ENCODE results near the gene PCYT2. TPM values are rescaled to one million over a fixed set of nuclear protein-coding genes. Genes with fewer than 3 reads are reported as not detected.
A peak's percentile ranks its signal among the peaks of the same experiment; 100 is the strongest.

The PCYT2 gene
- total RNA-seq, 1 experiment from 2014 or later, result 51.5 TPM

DNA sequence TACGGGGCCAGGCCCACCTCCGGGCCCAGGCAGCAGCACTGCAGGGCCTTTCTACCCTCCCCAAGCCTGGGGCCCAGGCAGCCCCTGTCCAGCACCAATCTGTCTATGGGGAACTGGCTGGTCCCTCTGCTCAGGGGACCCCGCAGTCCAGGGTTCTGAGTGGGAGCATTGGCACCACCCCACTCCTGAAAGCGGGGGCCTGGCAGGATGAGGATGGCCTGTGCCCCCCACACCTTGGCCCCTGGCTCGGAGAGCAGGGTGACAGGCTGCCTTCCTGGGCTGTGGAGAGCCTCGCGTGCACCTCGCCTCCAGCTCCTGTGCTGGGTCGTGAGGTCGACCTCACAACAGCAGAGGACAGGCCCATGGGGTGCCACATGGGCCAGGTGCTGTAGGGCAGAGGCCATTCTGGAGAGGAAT, 7.8 kb downstream of the PCYT2 start:
- Histone ChIP-seq H4K20me1 (ENCODE audit: insufficient read depth) (no peaks in the 10 kb centered on the region), H3K4me3 (replicated peaks in 1 of 2; ENCODE audit: low read depth in 1 of 2, low read length in 2 of 2) (no peak overlapping the region), H3K36me3 (ENCODE audit: control insufficient read depth in 1 of 2, insufficient read depth in 2 of 2, low read length in 2 of 2) (peaks cover 0 to 25% of the 10 kb centered on the region in 2 experiments; a peak in 2 of 4 replicates), H3K9ac (ENCODE audit: low read length) (no peak overlapping the region), H3K27ac (ENCODE audit: low read depth, low read length) (peak overlapping the region; percentile 0; the same call in 1 of the 2 replicates), H3K27me3 (ENCODE audit: insufficient read depth, low read length) (no peaks in the 10 kb centered on the region), H3K9me3 (ENCODE audit: control insufficient read depth in 1 of 2, insufficient read depth in 1 of 2, low read depth in 1 of 2, low read length in 2 of 2) (no peaks in the 10 kb centered on the region), H2AFZ (ENCODE audit: low read depth, low read length, poor library complexity, severe bottlenecking) (no peak overlapping the region), H3K4me2 (ENCODE audit: low read length) (no peak overlapping the region), H3K4me1 (ENCODE audit: control insufficient read depth in 1 of 2, insufficient read depth in 2 of 2, low read length in 2 of 2) (peaks cover 11 to 31% of the 10 kb centered on the region in 2 experiments), H3K9me2 (ENCODE audit: insufficient read depth) (no peaks in the 10 kb centered on the region), H3K79me2 (ENCODE audit: insufficient read depth, low read length) (no peaks in the 10 kb centered on the region; the same call in 1 of the 2 replicates)
- DNase-seq (ENCODE audit: low read depth, low spot score) (no peak), ATAC-seq (no peak)
- intact Hi-C loops (cut with micrococcal nuclease), result no loop called here
- no TSS peak for BruUV-seq (replicated peaks)
- ChIA-PET RAD21 (ENCODE audit: low non-redundant PET in 1 of 2, low total read pairs in 2 of 2, uncharacterized antibody in 2 of 2, unreplicated experiment in 2 of 2) (no interaction called here), CTCF (no interaction called here), POLR2A (no interaction called here)
- TF ChIP-seq SP1 (IDR thresholded peaks at IDR 0.05; ENCODE audit: low read depth) (no peak), YY1 (IDR thresholded peaks at IDR 0.05; ENCODE audit: extremely low read depth, insufficient replicate concordance, low read depth, low read length) (no peak), EGR1 (IDR thresholded peaks at IDR 0.05; ENCODE audit: low read depth) (no peak), ELF1 (IDR thresholded peaks at IDR 0.05; ENCODE audit: borderline replicate concordance, low read depth) (no peak), TCF7L2 (IDR thresholded peaks at IDR 0.05; ENCODE audit: borderline replicate concordance, extremely low read depth, insufficient read depth, insufficient read length) (no peak), CBX3 (IDR thresholded peaks at IDR 0.05; ENCODE audit: low read depth) (no peak), FOSL1 (IDR thresholded peaks at IDR 0.05; ENCODE audit: low read depth) (no peak)

DNA sequence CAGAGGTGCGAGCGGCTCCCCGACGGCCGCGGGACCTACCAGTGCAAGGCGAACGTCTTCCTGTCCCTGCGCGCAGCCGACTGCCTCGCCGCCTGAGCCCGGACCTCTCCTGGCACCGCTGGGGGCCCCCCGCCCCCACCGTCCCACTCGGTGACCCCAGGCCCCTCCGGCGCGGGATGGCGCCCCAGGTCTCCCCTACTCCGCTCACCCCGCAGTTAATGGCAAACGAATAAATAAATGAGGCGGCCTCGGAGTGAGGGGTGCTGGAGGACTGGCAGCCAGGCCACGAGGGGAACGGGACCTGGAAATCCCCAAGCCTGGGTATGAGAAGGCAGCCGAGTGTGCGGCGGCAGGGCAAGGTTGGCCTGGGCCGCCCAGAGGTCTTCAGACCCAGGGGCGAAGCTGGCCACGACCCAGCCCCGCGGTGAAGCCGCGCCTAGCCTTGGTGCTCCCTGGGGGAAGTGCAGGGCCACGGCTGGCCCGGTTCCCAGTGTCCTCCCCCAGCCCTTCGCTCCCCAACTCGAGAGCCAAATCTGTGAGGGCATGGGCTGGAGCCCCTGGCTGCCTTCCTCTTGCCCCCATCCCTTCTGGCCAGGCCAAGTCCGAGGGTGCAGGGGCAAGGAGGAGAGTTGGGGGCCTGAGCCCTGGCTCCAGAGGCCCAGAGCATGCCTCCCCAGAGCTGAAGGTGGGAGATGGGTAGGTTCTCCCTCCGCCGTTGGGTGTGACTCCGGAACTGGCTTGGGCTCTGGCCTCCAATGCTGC, 8.4 kb downstream of the PCYT2 start:
- BruUV-seq (replicated peaks), result no TSS peak
- ATAC-seq (no peak), DNase-seq (ENCODE audit: low read depth, low spot score) (no peak)
- H3K79me2 ChIP-seq (ENCODE audit: insufficient read depth, low read length), result no peaks in the 10 kb centered on the region; the same call in 1 of the 2 replicates
- intact Hi-C loops (cut with micrococcal nuclease), result no loop called here
- H3K4me2 ChIP-seq (ENCODE audit: low read length), result peak overlapping the region; percentile 50
- H3K27me3 ChIP-seq (ENCODE audit: insufficient read depth, low read length), result no peaks in the 10 kb centered on the region
- H3K9ac ChIP-seq (ENCODE audit: low read length), result peak overlapping the region; percentile 16; the same call in 1 of the 2 replicates
- H4K20me1 ChIP-seq (ENCODE audit: insufficient read depth), result no peaks in the 10 kb centered on the region
- no peaks in the 10 kb centered on the region for H3K9me2 ChIP-seq (ENCODE audit: insufficient read depth)
- RAD21 ChIA-PET (ENCODE audit: low non-redundant PET in 1 of 2, low total read pairs in 2 of 2, uncharacterized antibody in 2 of 2, unreplicated experiment in 2 of 2), result no interaction called here
- no peak overlapping the region for H3K4me3 ChIP-seq (replicated peaks in 1 of 2; ENCODE audit: low read depth in 1 of 2, low read length in 2 of 2)
- peaks cover 17 to 37% of the 10 kb centered on the region in 2 experiments for H3K4me1 ChIP-seq (ENCODE audit: control insufficient read depth in 1 of 2, insufficient read depth in 2 of 2, low read length in 2 of 2)
- no peaks in the 10 kb centered on the region for H3K9me3 ChIP-seq (ENCODE audit: control insufficient read depth in 1 of 2, insufficient read depth in 1 of 2, low read depth in 1 of 2, low read length in 2 of 2)
- H3K36me3 ChIP-seq (ENCODE audit: control insufficient read depth in 1 of 2, insufficient read depth in 2 of 2, low read length in 2 of 2), result peaks cover 0 to 21% of the 10 kb centered on the region in 2 experiments; a peak in 1 of 4 replicates
- POLR2A ChIA-PET, result no interaction called here
- H2AFZ ChIP-seq (ENCODE audit: low read depth, low read length, poor library complexity, severe bottlenecking), result no peak overlapping the region
- H3K27ac ChIP-seq (ENCODE audit: low read depth, low read length), result peak overlapping the region; percentile 10; the same call in 1 of the 2 replicates
- CTCF ChIA-PET, result no interaction called here
- TF ChIP-seq ELF1 (IDR thresholded peaks at IDR 0.05; ENCODE audit: borderline replicate concordance, low read depth) (no peak), FOSL1 (IDR thresholded peaks at IDR 0.05; ENCODE audit: low read depth) (no peak), JUND (IDR thresholded peaks at IDR 0.05) (no peak), EZH2 (IDR thresholded peaks at IDR 0.05) (no peak), SRF (IDR thresholded peaks at IDR 0.05; ENCODE audit: low read depth) (no peak), EGR1 (IDR thresholded peaks at IDR 0.05; ENCODE audit: low read depth) (no peak), POLR2A (IDR thresholded peaks at IDR 0.05; ENCODE audit: borderline replicate concordance, extremely low read depth, insufficient read depth, insufficient read length) (no peak), CBX3 (IDR thresholded peaks at IDR 0.05; ENCODE audit: low read depth) (no peak)
- TF ChIP-seq, protein P1, sequence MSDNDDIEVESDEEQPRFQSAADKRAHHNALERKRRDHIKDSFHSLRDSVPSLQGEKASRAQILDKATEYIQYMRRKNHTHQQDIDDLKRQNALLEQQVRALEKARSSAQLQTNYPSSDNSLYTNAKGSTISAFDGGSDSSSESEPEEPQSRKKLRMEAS (IDR thresholded peaks at IDR 0.05), result no peak
- TF ChIP-seq, protein P2, sequence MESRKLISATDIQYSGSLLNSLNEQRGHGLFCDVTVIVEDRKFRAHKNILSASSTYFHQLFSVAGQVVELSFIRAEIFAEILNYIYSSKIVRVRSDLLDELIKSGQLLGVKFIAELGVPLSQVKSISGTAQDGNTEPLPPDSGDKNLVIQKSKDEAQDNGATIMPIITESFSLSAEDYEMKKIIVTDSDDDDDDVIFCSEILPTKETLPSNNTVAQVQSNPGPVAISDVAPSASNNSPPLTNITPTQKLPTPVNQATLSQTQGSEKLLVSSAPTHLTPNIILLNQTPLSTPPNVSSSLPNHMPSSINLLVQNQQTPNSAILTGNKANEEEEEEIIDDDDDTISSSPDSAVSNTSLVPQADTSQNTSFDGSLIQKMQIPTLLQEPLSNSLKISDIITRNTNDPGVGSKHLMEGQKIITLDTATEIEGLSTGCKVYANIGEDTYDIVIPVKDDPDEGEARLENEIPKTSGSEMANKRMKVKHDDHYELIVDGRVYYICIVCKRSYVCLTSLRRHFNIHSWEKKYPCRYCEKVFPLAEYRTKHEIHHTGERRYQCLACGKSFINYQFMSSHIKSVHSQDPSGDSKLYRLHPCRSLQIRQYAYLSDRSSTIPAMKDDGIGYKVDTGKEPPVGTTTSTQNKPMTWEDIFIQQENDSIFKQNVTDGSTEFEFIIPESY (IDR thresholded peaks at IDR 0.05; ENCODE audit: extremely low read depth, insufficient replicate concordance, low read length), result no peak
- TF ChIP-seq, protein P3, sequence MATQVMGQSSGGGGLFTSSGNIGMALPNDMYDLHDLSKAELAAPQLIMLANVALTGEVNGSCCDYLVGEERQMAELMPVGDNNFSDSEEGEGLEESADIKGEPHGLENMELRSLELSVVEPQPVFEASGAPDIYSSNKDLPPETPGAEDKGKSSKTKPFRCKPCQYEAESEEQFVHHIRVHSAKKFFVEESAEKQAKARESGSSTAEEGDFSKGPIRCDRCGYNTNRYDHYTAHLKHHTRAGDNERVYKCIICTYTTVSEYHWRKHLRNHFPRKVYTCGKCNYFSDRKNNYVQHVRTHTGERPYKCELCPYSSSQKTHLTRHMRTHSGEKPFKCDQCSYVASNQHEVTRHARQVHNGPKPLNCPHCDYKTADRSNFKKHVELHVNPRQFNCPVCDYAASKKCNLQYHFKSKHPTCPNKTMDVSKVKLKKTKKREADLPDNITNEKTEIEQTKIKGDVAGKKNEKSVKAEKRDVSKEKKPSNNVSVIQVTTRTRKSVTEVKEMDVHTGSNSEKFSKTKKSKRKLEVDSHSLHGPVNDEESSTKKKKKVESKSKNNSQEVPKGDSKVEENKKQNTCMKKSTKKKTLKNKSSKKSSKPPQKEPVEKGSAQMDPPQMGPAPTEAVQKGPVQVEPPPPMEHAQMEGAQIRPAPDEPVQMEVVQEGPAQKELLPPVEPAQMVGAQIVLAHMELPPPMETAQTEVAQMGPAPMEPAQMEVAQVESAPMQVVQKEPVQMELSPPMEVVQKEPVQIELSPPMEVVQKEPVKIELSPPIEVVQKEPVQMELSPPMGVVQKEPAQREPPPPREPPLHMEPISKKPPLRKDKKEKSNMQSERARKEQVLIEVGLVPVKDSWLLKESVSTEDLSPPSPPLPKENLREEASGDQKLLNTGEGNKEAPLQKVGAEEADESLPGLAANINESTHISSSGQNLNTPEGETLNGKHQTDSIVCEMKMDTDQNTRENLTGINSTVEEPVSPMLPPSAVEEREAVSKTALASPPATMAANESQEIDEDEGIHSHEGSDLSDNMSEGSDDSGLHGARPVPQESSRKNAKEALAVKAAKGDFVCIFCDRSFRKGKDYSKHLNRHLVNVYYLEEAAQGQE (IDR thresholded peaks at IDR 0.05; ENCODE audit: low read depth), result no peak
